ENCODE results near the gene BORCS8.
"Not testable (repeated sequence)": the region's sequence is repeated elsewhere in the genome, so short reads cannot be mapped to it uniquely, and the experiment has no call there.

The BORCS8 gene

DNA sequence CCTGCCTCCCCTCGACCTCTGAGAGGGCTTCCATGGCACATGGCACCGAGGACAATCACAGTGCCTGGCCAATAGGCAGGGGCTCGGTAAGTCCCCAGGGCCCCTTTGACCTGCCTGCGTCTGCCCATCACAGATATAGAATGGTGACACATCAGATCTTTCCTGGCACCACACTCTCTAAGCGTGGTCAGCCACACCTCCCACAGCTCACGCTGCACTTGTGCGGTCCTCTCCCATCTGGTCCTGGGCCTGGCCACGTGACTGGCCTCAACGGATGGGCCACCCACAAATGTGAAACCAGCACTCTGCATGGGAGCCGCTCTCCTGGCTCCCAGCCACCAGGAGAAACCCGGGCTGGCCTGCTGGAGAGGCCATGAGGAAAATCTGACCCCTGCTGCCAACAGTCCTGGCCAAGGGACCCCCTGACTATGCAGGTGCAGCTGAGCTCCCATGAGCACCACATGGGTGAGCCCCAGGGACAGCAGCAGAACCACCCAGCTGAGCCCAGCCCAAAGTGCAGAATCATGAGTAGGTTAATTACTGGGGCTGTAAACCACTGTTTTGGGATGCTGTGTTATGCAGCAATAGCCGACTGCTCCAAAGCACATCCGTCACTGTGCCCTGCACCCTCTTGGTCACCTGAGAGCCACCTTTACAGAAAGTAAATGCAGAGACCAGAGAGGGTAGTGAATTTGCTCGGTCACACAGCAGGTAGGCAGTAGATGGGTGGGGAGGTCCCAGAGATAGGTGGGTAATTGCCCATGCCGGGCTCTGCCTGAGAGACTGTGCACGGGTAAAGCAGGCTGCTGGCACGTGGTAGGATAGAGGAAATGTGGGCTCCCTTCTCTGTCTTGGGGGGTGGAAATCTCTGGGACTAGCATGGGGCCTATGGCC lies 12.2 kb downstream of the BORCS8 start:
- DNase-seq: no peak

DNA sequence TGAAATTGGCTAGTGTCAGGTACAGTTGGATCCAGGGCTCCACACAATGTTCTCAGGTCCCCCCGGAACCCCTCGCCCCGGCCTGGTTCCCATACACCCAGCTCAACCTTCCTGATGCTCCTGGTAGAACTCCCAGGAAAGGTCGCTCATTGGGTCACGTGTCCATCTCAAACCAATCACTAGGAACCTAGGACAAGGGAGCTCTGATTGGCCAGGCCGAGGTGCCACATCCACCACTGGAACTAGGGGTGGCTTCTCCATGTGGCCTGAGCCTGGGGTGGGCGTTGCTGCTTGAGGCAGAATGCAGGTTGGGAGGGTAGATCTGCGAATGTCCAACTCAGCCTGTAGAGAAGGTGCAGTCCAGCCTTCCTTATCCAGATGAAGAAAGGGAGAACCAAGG lies 15.0 kb downstream of the BORCS8 start:
- DNase-seq: no peak

DNA sequence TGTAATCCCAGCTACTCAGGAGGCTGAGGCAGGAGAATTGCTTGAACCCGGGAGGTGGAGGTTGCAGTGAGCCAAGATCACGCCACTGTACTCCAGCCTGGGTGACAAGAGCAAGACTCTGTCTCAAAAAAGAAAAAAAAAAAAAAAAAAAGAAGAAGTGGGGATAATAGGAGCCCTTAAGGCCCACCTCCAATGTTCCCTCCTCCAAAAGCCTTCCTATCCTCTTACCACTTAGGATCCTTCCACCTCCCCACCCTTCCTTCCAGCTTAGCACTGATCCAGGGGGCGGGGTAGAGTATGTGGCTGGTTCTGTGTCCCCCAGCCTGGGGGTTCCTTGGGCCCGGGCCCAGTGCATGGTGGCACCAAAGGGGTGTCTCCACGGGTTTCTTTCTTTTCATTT lies 18.7 kb downstream of the BORCS8 start:
- not testable (repeated sequence) for DNase-seq

GRCh38 chr19:19171821-19172532 lies 20.0 kb downstream of the BORCS8 start:
- DNase-seq: no peak

DNA sequence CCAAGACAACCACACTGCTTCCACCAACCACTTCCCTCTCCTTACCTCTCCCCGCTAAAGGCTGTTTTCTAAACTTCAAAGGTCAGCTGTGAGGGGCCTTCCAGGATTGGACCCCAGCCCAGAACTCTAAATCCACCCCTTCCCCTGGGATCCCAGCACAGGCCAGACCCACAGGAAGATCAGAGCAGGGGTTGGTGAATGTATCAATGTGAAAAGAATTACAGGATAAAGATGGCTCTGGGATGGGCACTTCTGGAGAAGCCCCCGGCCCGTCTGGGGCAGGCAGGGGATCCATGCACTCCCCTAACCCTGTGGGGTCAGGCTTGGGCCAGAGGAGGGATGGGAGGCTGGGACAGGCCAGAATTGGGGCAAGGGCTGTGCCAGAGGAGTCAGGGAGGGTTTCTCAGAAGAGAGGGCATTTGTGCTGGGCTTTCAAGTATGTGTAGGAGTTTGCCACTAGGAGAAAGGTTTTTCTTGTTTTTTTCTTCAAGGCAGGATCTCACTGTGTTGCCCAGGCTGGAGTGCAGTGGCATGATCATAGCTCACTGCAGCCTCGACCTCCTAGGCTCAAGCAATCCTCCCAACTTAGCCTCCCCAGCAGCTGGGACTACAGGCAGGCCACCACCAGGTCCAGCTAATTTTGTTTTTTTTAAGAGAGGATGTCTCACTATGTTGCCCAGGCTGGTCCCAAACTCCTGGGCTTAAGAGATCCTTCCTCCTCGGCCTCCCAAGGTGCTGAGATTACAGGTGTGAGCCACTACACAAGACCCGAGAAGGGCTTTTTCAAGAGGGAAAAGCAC lies 20.9 kb downstream of the BORCS8 start:
- DNase-seq: no peak

- DNase-seq: no peak
Measured at GRCh38 chr19:19170053-19170872, 21.7 kb downstream of the BORCS8 start, which contains the start of gene MEF2B. MEF2B (minus strand) TSS chr19:19170263; CDS start chr19:19150735, 19,528 bp downstream.

DNA sequence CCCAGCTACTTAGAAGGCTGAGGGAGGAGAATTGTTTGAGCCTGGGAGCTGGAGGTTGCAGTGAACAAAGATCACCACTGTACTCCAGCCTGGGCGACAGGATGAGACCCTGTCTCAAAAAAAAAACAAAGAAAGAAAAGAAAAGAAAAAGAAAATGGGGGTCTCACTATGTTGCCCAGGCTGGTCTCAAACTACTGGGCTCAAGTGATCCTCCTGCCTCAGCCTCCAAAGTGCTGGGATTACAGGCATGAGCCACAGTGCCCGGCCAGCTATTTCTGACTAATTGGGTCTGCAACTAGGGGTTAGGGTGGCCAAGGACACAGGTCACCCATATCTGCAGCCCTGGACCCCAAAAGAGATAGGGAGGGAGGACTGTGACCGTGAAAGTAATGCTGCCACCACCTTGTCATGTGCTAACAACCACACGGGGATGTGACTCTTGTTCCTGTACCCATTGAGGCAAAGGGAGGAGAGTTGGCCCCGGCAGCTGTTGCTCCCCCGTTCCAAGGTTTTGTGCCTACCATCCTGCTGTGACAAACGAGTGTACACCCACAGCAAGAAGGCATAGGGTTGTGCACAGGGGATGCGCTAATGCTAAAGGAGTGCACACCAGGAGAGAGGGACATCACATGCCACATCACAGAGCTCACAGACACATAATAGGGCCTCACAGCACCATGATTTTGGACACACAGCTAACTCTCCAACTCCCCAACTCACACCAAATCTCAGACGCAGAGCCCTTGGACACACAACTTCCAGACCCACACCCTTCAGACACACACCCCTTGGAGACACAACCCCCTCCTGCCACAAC lies 22.5 kb downstream of the BORCS8 start:
- no peak for DNase-seq

DNA sequence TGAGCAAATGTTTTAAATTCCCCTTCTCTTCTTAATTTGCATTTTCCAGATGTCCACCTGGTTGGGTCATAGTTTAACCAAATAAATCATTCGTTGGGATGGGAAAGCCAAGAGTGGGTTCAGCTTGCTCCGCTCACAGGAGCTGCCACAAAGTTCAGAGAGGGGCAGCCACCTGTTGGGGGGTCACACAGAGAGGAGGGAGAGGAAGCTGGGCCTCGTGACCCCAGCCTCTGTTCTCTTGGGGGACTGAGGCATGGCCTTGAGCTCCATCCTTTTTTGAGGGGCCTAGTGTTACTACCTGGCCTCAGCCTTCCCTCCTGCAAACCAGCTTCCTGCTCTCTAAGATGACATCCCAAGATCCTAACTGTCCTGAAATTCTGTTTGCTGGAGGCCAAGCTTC lies 24.3 kb downstream of the BORCS8 start:
- DNase-seq: no peak

GRCh38 chr19:19165396-19165795 lies 26.6 kb downstream of the BORCS8 start:
- DNase-seq: no peak

- DNase-seq: no peak
Measured at GRCh38 chr19:19162495-19162894, 29.5 kb downstream of the BORCS8 start.

- no peak for DNase-seq
Measured at GRCh38 chr19:19160461-19161035, 31.4 kb downstream of the BORCS8 start.

GRCh38 chr19:19159534-19159933 lies 32.4 kb downstream of the BORCS8 start:
- DNase-seq: no peak

DNA sequence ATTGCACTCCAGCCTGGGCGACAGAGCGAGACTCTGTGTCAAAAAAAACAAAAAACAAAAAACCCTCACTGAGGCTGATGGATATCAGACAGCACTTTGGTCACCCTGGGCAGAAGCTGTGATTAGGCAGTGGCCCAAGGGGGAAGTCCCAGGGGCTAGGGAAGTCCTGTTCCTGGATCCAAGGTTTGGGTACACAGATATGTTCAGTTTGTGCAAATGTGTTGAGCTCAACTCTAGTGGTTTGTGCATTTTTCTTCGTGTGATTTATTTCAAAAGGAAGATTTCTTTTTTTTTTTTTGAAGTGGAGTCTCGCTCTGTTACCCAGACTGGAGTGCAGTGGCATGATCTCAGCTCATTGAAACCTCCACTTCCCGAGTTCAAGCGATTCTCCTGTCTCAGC lies 34.1 kb downstream of the BORCS8 start:
- no peak for DNase-seq

DNA sequence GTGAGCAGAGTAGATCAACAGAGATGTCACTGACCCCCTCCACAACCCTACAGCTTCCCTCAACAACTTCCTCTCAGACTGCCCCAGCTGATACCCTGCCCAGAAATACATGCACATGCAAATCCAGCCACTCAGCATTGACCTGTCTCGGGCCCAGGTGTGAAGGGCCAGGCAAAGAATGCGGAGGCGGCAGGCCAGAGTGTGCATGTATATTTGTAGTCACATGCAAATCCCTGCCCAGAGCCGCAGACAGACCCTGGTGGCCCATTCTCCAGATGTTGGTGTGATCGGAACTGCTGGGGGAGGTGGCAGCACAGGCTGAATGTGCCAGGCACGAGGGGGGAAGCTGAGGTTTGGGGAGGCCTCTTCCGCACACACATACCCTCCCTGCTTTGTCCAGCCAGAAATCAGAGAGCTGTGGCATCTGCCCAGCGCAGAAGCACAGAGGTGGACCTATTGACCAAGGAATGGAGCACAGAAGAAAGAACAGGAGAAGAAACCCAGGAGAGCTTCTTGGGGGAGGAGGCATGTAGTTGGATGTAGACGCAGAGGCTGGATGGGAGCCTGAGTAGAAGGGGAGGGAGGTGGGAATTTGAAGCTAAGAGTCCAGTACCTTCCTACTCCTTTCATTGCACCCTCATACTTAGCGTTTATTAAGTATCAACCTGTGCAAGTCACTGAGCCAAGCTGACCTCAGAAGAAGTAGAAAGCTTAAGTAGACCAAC lies 36.3 kb downstream of the BORCS8 start:
- no peak for DNase-seq

GRCh38 chr19:19154768-19155494 lies 37.0 kb downstream of the BORCS8 start:
- no peak for DNase-seq

DNA sequence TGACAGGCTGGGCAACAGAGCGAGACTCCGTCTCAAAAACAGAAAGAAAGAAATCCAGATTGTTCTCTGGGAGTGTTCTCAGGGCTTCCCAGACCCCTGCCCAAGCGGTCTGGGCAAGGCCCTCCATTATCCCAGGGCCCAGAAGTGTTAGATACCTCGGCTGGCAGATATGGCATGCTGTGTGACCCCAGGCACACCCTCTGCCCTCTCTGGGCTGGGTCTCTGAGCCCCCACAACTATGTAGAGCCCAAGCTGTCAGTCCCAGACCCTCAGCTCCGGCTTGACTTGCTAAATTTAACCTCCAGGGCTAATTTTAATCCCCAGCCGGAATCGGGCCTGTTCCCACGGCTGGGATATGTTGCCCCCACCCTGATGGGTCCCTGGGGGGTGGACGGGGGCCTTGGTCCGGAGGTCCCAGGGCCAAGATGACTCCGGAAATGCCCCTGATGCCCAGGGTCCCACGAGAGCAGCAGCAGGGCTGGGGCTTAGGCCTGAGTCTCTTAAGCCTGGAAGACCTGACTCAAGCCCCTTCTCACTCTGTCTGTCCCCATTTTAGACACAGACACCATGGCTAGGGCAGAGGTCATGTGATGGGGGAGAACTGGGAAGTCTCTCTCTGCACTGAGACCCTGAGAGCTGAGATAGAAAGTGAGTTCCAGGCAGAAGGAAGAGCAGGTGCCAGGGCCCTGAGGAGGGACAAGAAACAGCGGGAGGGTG lies 39.1 kb downstream of the BORCS8 start:
- no peak for DNase-seq

DNA sequence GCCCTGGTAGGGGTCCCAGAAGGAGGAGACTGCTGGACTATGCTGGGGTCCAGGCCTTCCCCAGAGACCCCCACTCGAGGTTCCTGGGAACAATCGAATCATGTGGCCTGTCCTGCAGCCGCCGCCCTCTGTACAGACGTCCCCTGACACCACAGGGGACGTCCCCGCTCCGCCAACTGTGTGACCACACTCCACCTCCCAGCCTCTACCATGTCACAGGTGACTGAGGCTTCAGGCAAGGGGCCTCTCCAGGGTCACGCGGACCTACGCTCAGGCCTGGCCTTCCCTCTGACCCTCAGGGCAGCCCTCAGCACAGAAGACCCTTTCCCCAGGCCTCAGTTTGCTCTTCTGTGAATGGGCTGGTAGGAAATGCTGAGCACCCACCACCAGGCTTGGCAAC lies 40.5 kb downstream of the BORCS8 start:
- DNase-seq: no peak

DNA sequence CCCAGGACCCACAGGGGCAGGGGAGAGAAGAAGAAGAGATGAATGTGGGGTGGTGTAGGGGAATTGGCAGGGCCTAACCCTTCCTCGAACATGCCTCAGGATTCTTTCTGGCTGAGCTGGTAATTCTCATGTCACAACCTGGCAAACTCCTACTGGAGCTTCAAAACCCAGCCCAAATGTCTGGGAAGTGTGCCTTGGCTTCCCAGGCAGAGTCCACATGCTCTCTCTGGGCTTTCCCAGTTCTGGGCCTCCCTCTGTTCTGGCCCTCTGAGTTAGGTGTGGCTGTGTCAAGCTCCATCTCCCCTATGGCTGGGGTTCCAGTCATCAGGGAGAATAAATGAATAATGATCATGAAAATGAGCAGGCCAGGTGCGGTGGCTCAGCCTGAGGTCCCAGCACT lies 42.5 kb downstream of the BORCS8 start:
- DNase-seq: no peak

DNA sequence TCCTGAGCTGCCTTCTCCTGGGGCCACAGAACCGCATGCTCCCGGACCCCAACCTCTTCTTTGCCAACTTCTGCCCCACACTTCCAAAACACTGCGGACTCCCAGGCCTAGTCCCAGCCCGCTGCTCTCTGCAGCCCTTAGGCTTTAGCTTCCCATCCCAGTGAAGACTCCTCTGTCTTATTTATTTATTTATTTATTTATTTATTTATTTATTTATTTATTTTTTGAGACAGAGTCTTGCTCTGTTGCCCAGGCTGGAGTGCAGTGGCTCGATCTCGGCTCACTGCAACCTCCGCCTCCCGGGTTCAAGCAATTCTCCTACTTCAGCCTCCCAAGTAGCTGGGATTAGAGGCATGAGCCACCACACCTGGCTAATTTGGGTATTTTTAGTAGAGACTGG lies 43.4 kb downstream of the BORCS8 start:
- DNase-seq: not testable (repeated sequence)
